ENCODE measurements around the gene MAU2. TPM values are rescaled to one million over a fixed set of nuclear protein-coding genes. Genes with fewer than 3 reads are reported as not detected.
A peak's percentile ranks its signal among the peaks of the same experiment; 100 is the strongest.

The MAU2 gene
- polyA plus RNA-seq, 1 experiment: 14.7 TPM

GRCh38 chr19:19366434-19367396, 46.1 kb downstream of the MAU2 start:
- peak; percentile 90 for TF ChIP-seq CTCF (IDR thresholded peaks at IDR 0.05; ENCODE audit: low read depth, low read length)
- no peak overlapping the region for H3K27ac ChIP-seq (ENCODE audit: low read depth, low read length)
- H3K27me3 ChIP-seq (ENCODE audit: control insufficient read depth, insufficient read depth, low read length): no peaks in the 10 kb centered on the region
- no peaks in the 10 kb centered on the region; the same call in 1 of the 2 replicates for H3K9me3 ChIP-seq (ENCODE audit: control insufficient read depth, insufficient read depth, low read length)
- H3K4me3 ChIP-seq (ENCODE audit: low read depth, low read length): no peak overlapping the region
- peak; percentile 39 for DNase-seq (ENCODE audit: low read depth, low spot score)
- ChIA-PET CTCF (interaction anchor here (0.5 to 9.8 kb wide), 9 partner anchors 8 to 130 kb away, joined by 3 to 147 read pairs (median 3); no protein-coding TSS in a partner anchor), POLR2A (no interaction called here)

GRCh38 chr19:19368087-19368486, 47.5 kb downstream of the MAU2 start:
- H3K9me3 ChIP-seq (ENCODE audit: control insufficient read depth, insufficient read depth, low read length): no peaks in the 10 kb centered on the region; the same call in 1 of the 2 replicates
- no peak for DNase-seq (ENCODE audit: low read depth, low spot score)
- TF ChIP-seq CTCF (IDR thresholded peaks at IDR 0.05; ENCODE audit: low read depth, low read length): no peak
- H3K27ac ChIP-seq (ENCODE audit: low read depth, low read length): no peak overlapping the region
- ChIA-PET POLR2A (no interaction called here), CTCF (interaction anchor here (1.5 to 9.8 kb wide), 2 partner anchors 17 to 123 kb away, joined by 5 to 147 read pairs; no protein-coding TSS in a partner anchor)
- no peaks in the 10 kb centered on the region for H3K27me3 ChIP-seq (ENCODE audit: control insufficient read depth, insufficient read depth, low read length)
- no peak overlapping the region for H3K4me3 ChIP-seq (ENCODE audit: low read depth, low read length)

GRCh38 chr19:19371059-19371458, 50.4 kb downstream of the MAU2 start:
- TF ChIP-seq CTCF (IDR thresholded peaks at IDR 0.05; ENCODE audit: low read depth, low read length): no peak
- no peak overlapping the region for H3K4me3 ChIP-seq (ENCODE audit: low read depth, low read length)
- no peak for DNase-seq (ENCODE audit: low read depth, low spot score)
- ChIA-PET POLR2A (no interaction called here), CTCF (interaction anchor here (1.4 kb wide), 1 partner anchor 120 kb away, joined by 4 read pairs; no protein-coding TSS in a partner anchor)
- no peaks in the 10 kb centered on the region; the same call in 1 of the 2 replicates for H3K9me3 ChIP-seq (ENCODE audit: control insufficient read depth, insufficient read depth, low read length)
- no peak overlapping the region for H3K27ac ChIP-seq (ENCODE audit: low read depth, low read length)
- no peaks in the 10 kb centered on the region for H3K27me3 ChIP-seq (ENCODE audit: control insufficient read depth, insufficient read depth, low read length)

- Histone ChIP-seq H3K27ac (ENCODE audit: low read depth, low read length) (no peak overlapping the region), H3K9me3 (ENCODE audit: control insufficient read depth, insufficient read depth, low read length) (no peaks in the 10 kb centered on the region), H3K27me3 (ENCODE audit: control insufficient read depth, insufficient read depth, low read length) (no peaks in the 10 kb centered on the region), H3K4me3 (ENCODE audit: low read depth, low read length) (no peak overlapping the region)
- CTCF ChIA-PET: interaction anchor here (0.9 kb wide), 1 partner anchor 11 kb away, joined by 3 read pairs; no protein-coding TSS in a partner anchor
- TF ChIP-seq CTCF (IDR thresholded peaks at IDR 0.05; ENCODE audit: low read depth, low read length): no peak
- POLR2A ChIA-PET: interaction anchor here (0.5 kb wide), 1 partner anchor 13 kb away, joined by 3 read pairs; no protein-coding TSS in a partner anchor
- DNase-seq (ENCODE audit: low read depth, low spot score): no peak
These were observed 52.2 kb downstream of the MAU2 start for GRCh38 chr19:19372656-19373416.

All from AG04450 (cell line).